Activated CD4-positive, alpha-beta memory T cell treated with anti-CD3 and anti-CD28 coated beads for 36 hours (primary cell): ENCODE results near the gene MAST4. TPM values are rescaled to one million over a fixed set of nuclear protein-coding genes. Genes with fewer than 3 reads are reported as not detected.
A peak's percentile ranks its signal among the peaks of the same experiment; 100 is the strongest.

ENCODE experiments used
- CTCF ChIA-PET: fragments of 350-600 bp; sonication (Branson Sonifier 250); formaldehyde crosslinking; loops from one replicate; lab custom pipeline; 2021; ENCODE audit warnings: antibody characterized with exemption, inconsistent platforms; lab: Charles Lee
- POLR2A ChIA-PET: fragments of 350-600 bp; sonication (Branson Sonifier 250); formaldehyde crosslinking; loops from one replicate; lab custom pipeline; 2021; ENCODE audit warnings: antibody characterized with exemption; lab: Charles Lee
- DNase-seq: peaks from one replicate; pipeline ENCODE4 v3.0.0-alpha.2; 2020
- H3K27ac Mint-ChIP-seq: one replicate; pipeline ENCODE4 v1.8.0; 2021; ENCODE audit warnings: mixed read lengths
- H3K27me3 Mint-ChIP-seq: one replicate; pipeline ENCODE4 v1.8.0; 2021; ENCODE audit warnings: mixed read lengths
- H3K36me3 Mint-ChIP-seq: one replicate; pipeline ENCODE4 v1.8.0; 2021; ENCODE audit warnings: mixed read lengths
- H3K4me1 Mint-ChIP-seq: one replicate; pipeline ENCODE4 v1.8.0; 2021; ENCODE audit warnings: low read depth, mixed read lengths
- H3K4me3 Mint-ChIP-seq: one replicate; pipeline ENCODE4 v1.8.0; 2021; ENCODE audit warnings: mild to moderate bottlenecking, mixed read lengths
- H3K9me3 Mint-ChIP-seq: one replicate; pipeline ENCODE4 v1.8.0; 2021; ENCODE audit warnings: mixed read lengths
- intact Hi-C: fragments of 100-400 bp; cut with micrococcal nuclease; formaldehyde crosslinking; loops from one replicate; pipeline ENCODE4 v1.15.1; 2023
- total RNA-seq, 2 experiments: library from RNA; stranded (reverse); gene quantifications; one replicate each; pipeline ENCODE4 v1.2.3, GENCODE V29; 2021

Gene MAST4
- total RNA-seq, 2 experiments from 2014 or later: 30.2 to 30.3 TPM

DNA sequence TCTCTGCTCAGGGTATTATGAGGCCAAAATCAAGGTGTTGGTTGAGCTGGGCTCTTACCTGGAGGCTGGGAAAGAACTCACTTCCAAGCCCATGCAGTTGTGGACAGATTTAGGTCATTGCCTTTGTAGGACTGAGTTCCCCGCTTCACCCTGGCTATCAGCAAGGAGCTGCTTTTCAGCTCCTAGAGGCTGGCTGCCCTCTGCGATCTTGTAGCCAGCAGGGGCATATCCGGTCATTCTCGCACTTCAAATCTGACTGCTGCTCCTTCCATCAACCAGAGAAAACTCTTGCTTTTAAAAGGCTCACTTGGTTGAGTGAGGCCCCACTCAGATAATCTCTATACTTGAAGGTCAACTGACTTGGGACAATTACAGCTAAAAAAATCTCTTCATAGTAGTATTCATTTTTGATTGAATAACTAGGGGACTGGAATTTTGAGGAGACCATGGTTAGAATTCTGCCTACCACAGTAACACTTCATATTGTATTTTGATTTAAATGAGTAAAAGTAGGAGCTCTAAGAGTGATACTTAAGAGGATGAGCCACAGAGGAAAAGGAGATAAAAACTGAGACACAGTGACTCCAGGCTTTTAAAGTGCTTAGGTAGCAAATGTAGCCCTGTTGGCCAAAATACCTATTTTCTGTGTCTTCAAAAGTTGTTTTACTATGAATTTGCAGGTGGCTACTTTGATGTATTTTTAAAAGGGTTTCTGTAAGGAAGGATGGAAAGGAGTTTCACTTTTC is 463.0 kb downstream of the MAST4 start:
- no peak overlapping the region for H3K4me3 Mint-ChIP-seq
- ChIA-PET POLR2A (no interaction called here), CTCF (no interaction called here)
- peaks cover 18% of the 10 kb centered on the region for H3K4me1 Mint-ChIP-seq
- intact Hi-C loops: no loop called here
- DNase-seq: no peak
- H3K27ac Mint-ChIP-seq: no peak overlapping the region
- no peaks in the 10 kb centered on the region for H3K9me3 Mint-ChIP-seq
- no peaks in the 10 kb centered on the region for H3K27me3 Mint-ChIP-seq
- peaks cover 18% of the 10 kb centered on the region for H3K36me3 Mint-ChIP-seq

DNA sequence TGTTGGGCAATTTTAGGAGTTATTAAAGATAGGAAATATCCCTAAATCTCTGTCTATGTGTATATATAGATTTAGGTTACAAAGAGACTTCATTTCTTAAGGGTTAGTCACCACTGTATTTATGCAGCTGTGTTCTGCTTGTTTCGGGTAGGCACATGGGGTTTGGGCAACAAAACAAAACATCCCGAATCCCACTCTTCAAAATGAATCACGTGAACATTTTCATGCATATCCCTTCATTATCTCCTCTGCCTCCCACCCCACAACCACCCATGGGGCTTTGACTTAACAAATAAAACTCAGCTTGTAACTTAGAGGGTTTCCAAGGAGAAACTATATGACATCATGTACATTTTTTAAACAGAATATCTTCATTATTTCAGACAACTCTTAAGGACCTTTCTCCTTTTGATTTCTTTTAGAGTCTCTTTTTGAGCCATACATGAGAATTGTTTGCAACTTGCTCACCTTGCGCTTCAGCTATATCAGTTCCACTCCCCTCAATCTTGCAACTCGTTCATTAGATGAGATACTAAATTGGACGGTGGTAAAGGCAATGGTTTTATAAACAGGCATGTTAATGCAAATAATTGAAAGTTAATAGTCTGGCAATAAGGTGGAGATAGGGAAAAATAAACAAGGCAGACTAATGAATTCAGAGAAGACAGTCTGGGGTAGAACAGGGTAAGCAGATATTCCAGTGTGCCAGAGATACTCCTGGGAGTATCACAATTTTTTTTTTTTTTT is 463.7 kb downstream of the MAST4 start:
- Mint-ChIP-seq H3K36me3 (peaks cover 18% of the 10 kb centered on the region), H3K27ac (no peak overlapping the region), H3K4me1 (peaks cover 18% of the 10 kb centered on the region), H3K4me3 (no peak overlapping the region), H3K27me3 (no peaks in the 10 kb centered on the region), H3K9me3 (no peaks in the 10 kb centered on the region)
- no peak for DNase-seq
- intact Hi-C loops: no loop called here
- ChIA-PET CTCF (no interaction called here), POLR2A (no interaction called here)

- intact Hi-C loops: no loop called here
- Mint-ChIP-seq H3K27ac (no peak overlapping the region), H3K36me3 (peaks cover 16% of the 10 kb centered on the region), H3K4me3 (no peak overlapping the region), H3K9me3 (no peaks in the 10 kb centered on the region), H3K27me3 (no peaks in the 10 kb centered on the region), H3K4me1 (peaks cover 28% of the 10 kb centered on the region)
- POLR2A ChIA-PET: no interaction called here
- CTCF ChIA-PET: no interaction called here
- DNase-seq: no peak
These were observed 465.3 kb downstream of the MAST4 start for GRCh38 chr5:67061511-67061910.

DNA sequence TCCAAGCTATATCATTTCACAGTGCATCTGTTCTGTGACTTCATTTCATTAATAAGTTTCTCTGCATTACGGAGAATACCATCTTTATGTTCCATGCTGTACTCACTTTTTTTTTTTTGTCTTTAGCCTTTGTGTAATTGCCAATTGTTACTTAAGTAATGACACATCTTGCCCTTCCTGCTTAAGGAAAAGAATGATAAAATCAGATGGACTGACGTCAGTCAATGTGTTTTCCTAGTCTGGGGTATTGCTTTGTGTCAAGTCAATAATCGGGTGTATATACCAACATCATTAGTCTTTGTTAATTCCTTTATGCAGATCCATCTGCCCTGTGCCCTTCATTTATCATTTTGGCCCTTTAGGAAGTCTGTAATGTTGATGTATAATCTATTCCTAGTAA is 466.9 kb downstream of the MAST4 start:
- no peak for DNase-seq
- Mint-ChIP-seq H3K4me1 (peaks cover 28% of the 10 kb centered on the region), H3K4me3 (no peak overlapping the region), H3K9me3 (no peaks in the 10 kb centered on the region), H3K27ac (no peak overlapping the region), H3K27me3 (no peaks in the 10 kb centered on the region), H3K36me3 (peaks cover 23% of the 10 kb centered on the region)
- intact Hi-C loops: no loop called here
- POLR2A ChIA-PET: no interaction called here
- CTCF ChIA-PET: interaction anchor here (0.7 kb wide), 1 partner anchor 306 kb away, joined by 3 read pairs; no protein-coding TSS in a partner anchor

DNA sequence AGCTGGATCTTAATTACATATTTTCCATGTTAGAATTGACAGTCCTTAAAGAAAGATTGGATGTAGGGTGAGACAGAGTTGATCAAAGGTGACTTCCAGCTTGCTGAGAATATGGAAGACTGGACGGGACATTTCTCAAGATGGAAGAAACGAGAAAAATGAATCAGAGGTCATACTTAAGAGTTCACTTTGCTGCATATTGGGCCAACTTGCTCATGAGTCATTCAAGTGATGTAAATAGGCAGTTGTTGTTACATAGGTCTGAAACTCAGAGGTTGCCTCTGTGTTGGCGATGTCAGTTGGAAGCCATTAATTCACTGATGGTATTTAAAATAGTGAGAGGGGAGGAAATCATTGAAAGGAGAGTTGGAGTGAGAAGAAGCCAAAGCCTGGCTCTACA is 467.6 kb downstream of the MAST4 start:
- H3K4me3 Mint-ChIP-seq: no peak overlapping the region
- intact Hi-C loops: loop anchor here (2.0 kb wide), 2 partner anchors 37 to 51 kb away; no protein-coding TSS in a partner anchor
- peaks cover 23% of the 10 kb centered on the region for H3K36me3 Mint-ChIP-seq
- POLR2A ChIA-PET: no interaction called here
- no peaks in the 10 kb centered on the region for H3K27me3 Mint-ChIP-seq
- no peak for DNase-seq
- H3K4me1 Mint-ChIP-seq: peaks cover 28% of the 10 kb centered on the region
- CTCF ChIA-PET: interaction anchor here (0.7 kb wide), 1 partner anchor 307 kb away, joined by 3 read pairs; no protein-coding TSS in a partner anchor
- no peaks in the 10 kb centered on the region for H3K9me3 Mint-ChIP-seq
- no peak overlapping the region for H3K27ac Mint-ChIP-seq

- H3K27ac Mint-ChIP-seq: peak overlapping the region; percentile 74
- peaks cover 21% of the 10 kb centered on the region for H3K36me3 Mint-ChIP-seq
- H3K4me3 Mint-ChIP-seq: no peak overlapping the region
- no peaks in the 10 kb centered on the region for H3K27me3 Mint-ChIP-seq
- H3K9me3 Mint-ChIP-seq: no peaks in the 10 kb centered on the region
- DNase-seq: peak; percentile 71
- peaks cover 26% of the 10 kb centered on the region for H3K4me1 Mint-ChIP-seq
- CTCF ChIA-PET: interaction anchor here (0.7 to 1.3 kb wide), 6 partner anchors 31 to 200 kb away, joined by 3 to 5 read pairs (median 4); no protein-coding TSS in a partner anchor
- POLR2A ChIA-PET: interaction anchor here (1.1 to 1.5 kb wide), 3 partner anchors 50 to 237 kb away, joined by 3 read pairs; no protein-coding TSS in a partner anchor
- intact Hi-C loops: loop anchor here (1.0 to 5.0 kb wide), 4 partner anchors 33 to 61 kb away; no protein-coding TSS in a partner anchor
These were observed 469.0 kb downstream of the MAST4 start for GRCh38 chr5:67065237-67065636.

GRCh38 chr5:67065696-67066095 is 469.5 kb downstream of the MAST4 start:
- no peaks in the 10 kb centered on the region for H3K27me3 Mint-ChIP-seq
- intact Hi-C loops: loop anchor here (1.0 to 5.0 kb wide), 4 partner anchors 33 to 61 kb away; no protein-coding TSS in a partner anchor
- CTCF ChIA-PET: interaction anchor here (0.7 to 1.3 kb wide), 6 partner anchors 31 to 201 kb away, joined by 3 to 5 read pairs (median 4); no protein-coding TSS in a partner anchor
- no peak overlapping the region for H3K4me3 Mint-ChIP-seq
- H3K9me3 Mint-ChIP-seq: no peaks in the 10 kb centered on the region
- H3K4me1 Mint-ChIP-seq: peaks cover 26% of the 10 kb centered on the region
- no peak overlapping the region for H3K27ac Mint-ChIP-seq
- peaks cover 21% of the 10 kb centered on the region for H3K36me3 Mint-ChIP-seq
- no peak for DNase-seq
- POLR2A ChIA-PET: interaction anchor here (0.6 to 1.5 kb wide), 4 partner anchors 20 to 237 kb away, joined by 3 read pairs; no protein-coding TSS in a partner anchor

DNA sequence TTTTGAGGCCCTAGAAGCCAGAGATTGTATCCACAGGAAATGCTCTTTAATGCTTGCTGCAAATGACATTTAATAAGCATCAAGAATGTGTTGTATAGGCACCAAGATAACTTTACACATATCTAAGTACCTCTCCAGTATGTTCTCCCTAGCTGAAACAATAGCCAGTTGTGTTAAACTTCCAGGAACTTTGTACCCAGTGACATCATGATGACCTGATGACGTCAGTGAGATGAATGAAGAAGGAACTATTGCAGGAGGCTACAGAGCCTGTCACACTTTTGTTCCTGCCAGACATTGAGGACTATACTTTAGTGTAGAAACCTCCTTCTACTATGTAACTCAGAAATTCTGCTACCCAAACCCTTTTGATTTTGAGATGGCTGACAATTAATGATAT is 470.6 kb downstream of the MAST4 start:
- H3K27ac Mint-ChIP-seq: no peak overlapping the region
- H3K9me3 Mint-ChIP-seq: no peaks in the 10 kb centered on the region
- ChIA-PET POLR2A (no interaction called here), CTCF (no interaction called here)
- DNase-seq: no peak
- H3K27me3 Mint-ChIP-seq: no peaks in the 10 kb centered on the region
- intact Hi-C loops: loop anchor here (5.0 kb wide), 1 partner anchor 35 kb away; no protein-coding TSS in a partner anchor
- peaks cover 19% of the 10 kb centered on the region for H3K36me3 Mint-ChIP-seq
- H3K4me3 Mint-ChIP-seq: no peak overlapping the region
- H3K4me1 Mint-ChIP-seq: peaks cover 22% of the 10 kb centered on the region

DNA sequence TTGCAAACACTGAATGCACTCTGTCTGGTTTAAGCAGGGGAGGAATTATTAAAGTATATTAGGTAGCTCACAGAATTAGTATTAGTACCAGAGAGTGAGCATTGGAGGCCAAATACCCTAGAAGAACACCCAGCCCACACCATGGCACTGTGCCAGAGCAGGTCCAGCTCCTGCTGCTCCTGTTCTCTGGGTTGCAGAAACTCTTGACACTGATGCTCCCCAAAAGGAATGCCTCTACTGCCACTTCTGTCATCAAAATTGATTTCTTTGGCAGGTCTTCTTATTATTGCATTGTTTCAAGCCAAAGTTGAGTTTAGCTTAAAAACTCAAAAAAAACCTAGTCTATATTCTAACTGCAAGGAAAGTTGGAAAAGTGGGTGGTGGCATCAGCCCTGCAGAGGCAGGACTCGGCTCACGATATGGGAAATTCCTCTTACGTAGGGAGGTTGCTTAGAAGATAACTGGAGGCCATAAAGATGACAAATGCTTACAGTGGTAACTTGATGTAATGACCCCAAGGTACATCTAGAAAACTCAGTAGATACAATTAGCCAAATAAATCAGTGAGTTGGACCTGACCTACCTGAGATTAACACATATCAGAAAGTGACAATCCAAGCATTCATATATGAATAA is 477.0 kb downstream of the MAST4 start:
- no peaks in the 10 kb centered on the region for H3K9me3 Mint-ChIP-seq
- H3K27ac Mint-ChIP-seq: no peak overlapping the region
- POLR2A ChIA-PET: no interaction called here
- intact Hi-C loops: no loop called here
- no peak for DNase-seq
- no peak overlapping the region for H3K4me3 Mint-ChIP-seq
- H3K36me3 Mint-ChIP-seq: peaks cover 1% of the 10 kb centered on the region
- CTCF ChIA-PET: no interaction called here
- H3K27me3 Mint-ChIP-seq: no peaks in the 10 kb centered on the region
- H3K4me1 Mint-ChIP-seq: no peaks in the 10 kb centered on the region

DNA sequence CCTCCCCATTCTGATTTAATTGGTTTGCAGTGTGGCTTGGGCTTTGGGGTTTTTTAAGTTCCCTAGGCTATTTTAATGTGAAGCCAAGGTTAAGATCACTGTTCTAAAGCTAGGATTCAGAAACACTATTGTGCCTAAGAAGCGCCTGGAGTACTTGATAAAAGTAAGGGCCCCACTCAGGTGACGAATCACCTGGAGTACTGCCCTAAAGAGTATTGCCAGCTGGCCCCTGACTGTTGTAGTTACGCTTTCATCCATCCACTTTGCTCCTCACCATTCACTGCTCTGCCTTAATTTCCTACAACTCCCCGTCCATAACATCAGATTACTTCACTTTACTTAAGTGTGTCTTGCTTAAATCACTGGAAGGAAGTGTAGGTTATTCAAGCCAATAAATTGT is 481.1 kb downstream of the MAST4 start:
- POLR2A ChIA-PET: no interaction called here
- Mint-ChIP-seq H3K9me3 (no peaks in the 10 kb centered on the region), H3K4me3 (no peak overlapping the region), H3K27me3 (no peaks in the 10 kb centered on the region), H3K27ac (no peak overlapping the region), H3K4me1 (no peaks in the 10 kb centered on the region), H3K36me3 (peaks cover 1% of the 10 kb centered on the region)
- CTCF ChIA-PET: no interaction called here
- intact Hi-C loops: no loop called here
- DNase-seq: no peak

DNA sequence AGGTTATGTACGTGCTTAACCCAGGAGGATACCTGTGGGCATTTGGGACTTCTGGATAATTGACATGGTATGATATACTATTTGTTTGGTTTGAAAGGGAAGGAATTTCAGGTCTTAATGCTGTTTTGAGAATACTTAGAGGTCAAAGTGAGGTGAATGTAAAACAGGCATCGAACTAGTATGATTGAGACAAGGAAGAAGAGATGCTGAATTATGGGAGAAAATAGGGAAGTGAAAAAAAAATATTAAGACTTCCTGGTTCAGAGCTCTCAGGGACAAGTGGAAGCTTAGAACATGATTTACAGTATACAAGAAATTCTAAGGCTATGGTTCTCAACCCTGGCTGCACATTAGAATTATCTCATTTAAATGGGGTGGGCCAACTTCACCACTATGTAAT is 485.1 kb downstream of the MAST4 start:
- intact Hi-C loops: no loop called here
- peaks cover 15% of the 10 kb centered on the region for H3K4me1 Mint-ChIP-seq
- ChIA-PET CTCF (no interaction called here), POLR2A (no interaction called here)
- no peak overlapping the region for H3K27ac Mint-ChIP-seq
- no peaks in the 10 kb centered on the region for H3K36me3 Mint-ChIP-seq
- H3K9me3 Mint-ChIP-seq: no peaks in the 10 kb centered on the region
- DNase-seq: no peak
- H3K4me3 Mint-ChIP-seq: no peak overlapping the region
- H3K27me3 Mint-ChIP-seq: no peaks in the 10 kb centered on the region

GRCh38 chr5:67082941-67083340 is 486.7 kb downstream of the MAST4 start:
- no peak for DNase-seq
- intact Hi-C loops: no loop called here
- Mint-ChIP-seq H3K4me1 (peaks cover 15% of the 10 kb centered on the region), H3K9me3 (no peaks in the 10 kb centered on the region), H3K4me3 (no peak overlapping the region), H3K36me3 (no peaks in the 10 kb centered on the region), H3K27me3 (no peaks in the 10 kb centered on the region), H3K27ac (no peak overlapping the region)
- ChIA-PET CTCF (no interaction called here), POLR2A (no interaction called here)
